ENCODE measurements around the gene ZNF182.
"Not testable (repeated sequence)": the region's sequence is repeated elsewhere in the genome, so short reads cannot be mapped to it uniquely, and the experiment has no call there.

The ZNF182 gene

GRCh38 chrX:47992669-47993068 lies 11.1 kb downstream of the ZNF182 start:
- no peak for DNase-seq

DNA sequence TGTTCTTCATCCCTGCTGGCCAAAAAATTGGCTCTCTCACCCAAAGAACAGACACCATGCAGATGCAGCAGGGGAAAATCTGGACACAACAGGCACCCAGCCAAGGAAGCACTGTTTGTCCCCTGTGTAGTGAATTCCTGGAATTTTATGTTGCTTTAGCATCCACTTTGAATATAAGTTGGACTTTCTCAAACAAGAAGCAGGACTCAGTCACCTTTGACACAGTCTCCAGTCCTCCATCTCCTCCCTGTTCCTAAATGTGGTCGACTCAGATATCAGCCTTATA lies 11.8 kb downstream of the ZNF182 start:
- no peak for DNase-seq

- DNase-seq, result no peak
These were observed 12.3 kb downstream of the ZNF182 start for GRCh38 chrX:47991263-47992094.

GRCh38 chrX:47976254-47977151 lies 27.3 kb downstream of the ZNF182 start:
- no peak for DNase-seq

DNA sequence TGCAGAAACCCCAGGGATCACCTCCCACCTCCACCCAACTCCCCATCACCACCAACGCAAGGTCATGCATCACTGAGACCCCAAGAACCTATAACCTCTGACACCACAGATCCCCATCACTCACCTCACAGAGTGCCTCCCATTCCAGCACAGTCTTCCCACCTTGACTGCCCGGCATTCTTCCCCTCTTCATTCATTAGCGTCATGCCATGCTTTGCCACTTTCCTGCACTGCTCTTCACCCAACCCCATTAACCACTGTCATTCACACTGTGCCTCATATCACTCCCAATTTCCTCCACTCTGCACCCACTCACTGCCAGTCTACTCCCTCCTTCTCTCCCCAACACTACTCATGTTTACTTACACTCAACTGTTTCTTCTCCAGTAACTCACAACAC lies 30.6 kb downstream of the ZNF182 start:
- no peak for DNase-seq

DNA sequence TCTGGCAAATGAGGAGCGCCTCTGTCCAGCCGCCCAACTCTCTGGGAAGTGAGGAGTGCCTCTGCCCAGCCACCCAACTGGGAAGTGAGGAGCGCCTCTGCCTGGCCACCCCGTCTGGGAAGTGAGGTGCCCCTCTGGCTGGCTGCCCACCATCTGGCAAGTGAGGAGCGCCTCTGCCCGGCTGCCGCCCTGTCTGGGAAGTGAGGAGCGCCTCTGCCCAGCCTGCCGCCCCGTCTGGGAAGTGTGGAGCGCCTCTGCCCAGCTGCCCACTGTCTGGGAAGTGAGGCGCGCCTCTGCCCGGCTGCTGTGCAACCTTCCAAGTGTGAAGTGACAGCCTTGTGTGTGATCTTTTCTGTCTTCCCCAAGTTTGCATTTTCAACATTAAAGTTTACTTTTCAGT lies 38.3 kb downstream of the ZNF182 start:
- DNase-seq, result not testable (repeated sequence)

DNA sequence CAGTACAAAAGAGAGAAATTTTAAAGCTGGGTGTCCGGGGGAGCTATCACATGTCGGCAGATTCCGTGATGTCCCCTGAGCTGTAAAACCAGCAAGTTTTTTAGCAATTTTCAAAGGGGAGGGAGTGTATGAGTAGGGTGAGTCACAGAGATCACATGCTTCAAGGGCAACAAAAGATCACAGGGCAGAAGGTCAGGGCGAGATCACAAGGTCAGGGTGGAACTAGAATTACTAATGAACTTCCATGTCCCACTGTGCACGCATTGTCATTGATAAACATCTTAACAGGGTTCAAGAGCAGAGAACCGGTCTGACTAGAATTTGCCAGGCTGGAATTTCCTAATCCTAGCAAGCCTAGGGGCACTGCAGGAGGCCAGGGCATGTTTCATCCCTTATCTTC lies 42.0 kb downstream of the ZNF182 start:
- DNase-seq, result not testable (repeated sequence)

DNA sequence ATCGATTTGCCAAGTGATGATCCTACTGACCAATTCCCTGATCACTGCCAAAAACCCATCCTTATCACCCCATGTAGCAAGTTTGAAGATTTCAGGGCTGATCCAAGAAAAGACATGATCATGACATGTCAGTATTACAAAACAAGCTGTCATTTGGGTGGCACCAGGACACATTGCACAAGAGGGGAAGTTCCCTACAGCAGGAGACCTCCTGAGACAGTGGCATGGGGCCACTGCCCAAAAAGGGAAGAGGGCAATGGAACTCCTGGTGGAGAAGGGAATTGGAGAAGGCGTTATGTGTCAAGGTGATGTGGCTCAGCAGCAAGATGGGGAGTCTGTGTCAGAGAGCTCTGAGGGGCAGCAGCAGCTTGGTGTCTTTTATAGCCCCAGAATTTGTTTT lies 43.4 kb downstream of the ZNF182 start:
- DNase-seq, result no peak

GRCh38 chrX:47958761-47959342 lies 44.9 kb downstream of the ZNF182 start:
- DNase-seq, result peak in 1 of 2 experiments; percentile 1

- not testable (repeated sequence) for DNase-seq
These were observed 45.6 kb downstream of the ZNF182 start for GRCh38 chrX:47958206-47958605.

GRCh38 chrX:47956016-47956415 lies 47.8 kb downstream of the ZNF182 start:
- DNase-seq, result no peak

GRCh38 chrX:47955295-47955694 lies 48.5 kb downstream of the ZNF182 start:
- not testable (repeated sequence) for DNase-seq

- DNase-seq, result no peak
These were observed 62.4 kb downstream of the ZNF182 start for GRCh38 chrX:47941423-47941822.

- DNase-seq, result no peak
These were observed 63.3 kb downstream of the ZNF182 start for GRCh38 chrX:47940448-47940847.

DNA sequence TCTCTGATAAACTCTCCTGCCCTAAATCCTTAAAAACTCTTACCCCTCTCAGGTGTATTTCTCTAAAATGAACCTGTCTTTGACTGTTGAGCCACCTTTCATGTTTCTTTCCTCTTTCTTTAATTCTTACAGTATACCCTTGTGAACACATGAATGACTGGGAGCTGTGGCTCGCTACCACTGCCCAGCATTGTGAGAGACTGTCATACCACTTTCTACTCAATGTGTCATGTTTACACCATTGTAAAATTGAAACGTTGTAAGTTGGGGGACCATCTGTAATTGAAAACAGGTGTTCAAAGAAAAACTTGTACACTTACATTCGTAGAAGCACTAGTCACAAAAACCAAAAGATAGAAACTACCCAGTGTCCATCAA lies 66.9 kb downstream of the ZNF182 start:
- DNase-seq, result no peak

DNA sequence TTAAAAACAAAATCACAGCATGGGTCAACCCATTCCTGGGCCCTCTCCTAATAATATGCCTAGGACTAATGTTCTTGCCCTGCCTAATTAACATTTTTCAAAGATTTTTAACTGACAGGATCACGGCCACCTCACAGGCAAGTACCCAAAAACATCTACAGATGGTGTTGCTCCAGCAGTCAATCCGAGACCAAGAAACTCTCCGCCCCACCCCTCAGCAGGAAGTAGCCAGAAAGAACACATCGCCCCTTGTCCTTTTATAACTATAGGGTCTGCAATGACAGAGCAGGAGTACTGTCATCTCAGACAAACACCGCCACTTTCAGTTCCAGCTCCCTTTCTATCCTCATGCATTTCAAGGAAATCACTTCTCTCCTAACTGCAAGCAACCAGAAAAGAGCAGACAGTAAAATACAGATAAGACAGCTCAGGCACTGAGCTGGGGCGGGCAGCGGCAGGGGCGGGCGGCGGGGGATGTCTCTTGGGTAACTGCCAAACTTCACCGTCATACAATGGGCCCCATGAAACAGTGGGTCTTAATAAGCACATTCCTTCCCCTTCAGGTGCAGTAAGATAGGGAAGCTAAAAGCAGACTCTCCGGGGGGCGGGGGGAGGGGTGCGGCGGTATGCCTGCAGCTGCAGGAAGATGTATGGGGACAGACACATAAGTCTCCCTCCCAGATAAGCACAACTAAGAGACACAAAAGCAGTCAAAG lies 67.4 kb downstream of the ZNF182 start:
- DNase-seq, result no peak

DNA sequence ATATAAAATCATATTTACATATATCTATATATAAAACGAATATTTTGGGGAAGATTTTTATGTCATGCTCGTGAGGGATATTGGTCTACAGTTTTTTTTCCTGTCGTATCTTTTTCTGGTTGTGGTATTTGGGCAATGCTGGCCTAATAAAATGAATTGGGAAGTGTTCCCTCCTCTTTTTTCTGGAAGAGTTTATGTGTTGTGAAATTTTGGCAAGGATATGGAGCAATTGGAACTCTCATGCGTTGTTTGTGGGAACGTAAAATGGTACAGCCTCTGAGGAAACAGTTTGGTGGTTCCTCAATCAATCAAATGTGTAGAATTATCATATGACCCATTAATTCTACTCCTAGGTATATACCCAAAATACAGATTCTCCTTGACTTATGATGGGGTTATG lies 69.8 kb downstream of the ZNF182 start:
- no peak for DNase-seq

- DNase-seq, result not testable (repeated sequence)
These were observed 71.8 kb downstream of the ZNF182 start for GRCh38 chrX:47931970-47932369.

DNA sequence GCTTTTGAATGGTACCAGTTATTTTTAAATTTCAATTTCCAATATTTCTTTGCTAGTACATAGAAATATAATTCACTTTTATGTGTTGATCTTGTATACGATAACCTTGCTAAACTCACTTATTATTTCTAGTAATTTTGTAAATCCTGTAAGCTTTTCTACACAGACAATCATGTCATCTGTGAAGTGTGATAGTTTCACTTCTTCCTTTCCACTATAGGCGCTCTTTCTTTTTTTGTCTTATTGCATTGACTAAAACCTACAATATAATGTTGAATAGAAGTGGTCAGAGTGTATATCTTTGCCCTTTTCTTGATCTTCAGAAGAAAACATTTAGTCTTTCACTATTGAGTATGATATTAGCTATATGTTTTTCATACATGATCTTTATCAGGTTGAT lies 76.6 kb downstream of the ZNF182 start:
- DNase-seq, result no peak
